Left colon (tissue), 2 donors: ENCODE measurements around the gene MGAT1. TPM values are rescaled to one million over a fixed set of nuclear protein-coding genes. Genes with fewer than 3 reads are reported as not detected.

ENCODE experiments used
- ATAC-seq: fragments of 200-7000 bp; cut with Tn5 transposase; one replicate; pipeline ENCODE4 v1.9.1; 2020; ENCODE audit warnings: mild to moderate bottlenecking, moderate library complexity
- DNase-seq, 2 donors: peaks; one replicate each; pipeline ENCODE4 v3.0.0-alpha.2; 2020
- intact Hi-C, 2 donors: fragments of 100-400 bp; cut with DNase I in 1 of 2; cut with micrococcal nuclease in 1 of 2; formaldehyde crosslinking; loops; one replicate each; pipeline versions ENCODE4 v1.11.2 to v1.14.0; 2022; cut with DNase I, micrococcal nuclease
- total RNA-seq, 2 donors: library from RNA; stranded (reverse); fragmentation: NEBNext Ultra II Directional; extraction: Animal tissue kit (Norgen Biotek cat#: 25700); gene quantifications; one replicate each; pipeline ENCODE4 v1.2.1, GENCODE V29; 2021
- donor health status: DM: no; HTN: no; CAD: no.
- donor health status: DM: yes; HTN: yes; CAD: no.

MGAT1 gene
- total RNA-seq, 2 donors from 2014 or later, result 85.6 to 101 TPM

DNA sequence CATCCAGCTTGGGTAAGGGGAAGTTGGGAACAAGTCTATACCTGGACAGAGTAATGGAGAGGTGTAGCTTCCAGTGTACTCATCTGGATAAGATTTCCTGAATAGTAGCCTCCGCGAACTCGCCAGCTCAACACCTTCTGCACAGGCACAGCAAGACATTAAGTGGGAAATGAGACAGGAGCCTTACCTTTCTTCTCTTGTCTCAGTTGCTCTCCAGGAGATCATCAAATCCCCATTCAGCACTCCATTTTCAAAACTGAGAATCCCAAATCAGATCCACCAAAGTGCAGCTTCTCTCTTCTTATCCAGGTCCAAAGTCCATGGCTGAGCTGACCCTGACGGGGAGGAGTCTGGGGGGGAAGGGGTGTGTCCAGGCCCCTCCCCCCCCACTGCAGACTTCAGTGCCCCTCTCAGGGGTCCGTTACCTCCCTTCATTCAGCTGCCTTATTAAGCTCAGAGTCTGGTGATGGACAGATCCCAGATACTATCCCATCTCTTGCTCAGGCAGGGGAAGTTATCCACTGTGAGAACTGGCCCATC, 5.9 kb upstream of the MGAT1 start:
- DNase-seq, result peak; percentile 21 to 24
- ATAC-seq, result no peak
- intact Hi-C loops, result no loop called here

DNA sequence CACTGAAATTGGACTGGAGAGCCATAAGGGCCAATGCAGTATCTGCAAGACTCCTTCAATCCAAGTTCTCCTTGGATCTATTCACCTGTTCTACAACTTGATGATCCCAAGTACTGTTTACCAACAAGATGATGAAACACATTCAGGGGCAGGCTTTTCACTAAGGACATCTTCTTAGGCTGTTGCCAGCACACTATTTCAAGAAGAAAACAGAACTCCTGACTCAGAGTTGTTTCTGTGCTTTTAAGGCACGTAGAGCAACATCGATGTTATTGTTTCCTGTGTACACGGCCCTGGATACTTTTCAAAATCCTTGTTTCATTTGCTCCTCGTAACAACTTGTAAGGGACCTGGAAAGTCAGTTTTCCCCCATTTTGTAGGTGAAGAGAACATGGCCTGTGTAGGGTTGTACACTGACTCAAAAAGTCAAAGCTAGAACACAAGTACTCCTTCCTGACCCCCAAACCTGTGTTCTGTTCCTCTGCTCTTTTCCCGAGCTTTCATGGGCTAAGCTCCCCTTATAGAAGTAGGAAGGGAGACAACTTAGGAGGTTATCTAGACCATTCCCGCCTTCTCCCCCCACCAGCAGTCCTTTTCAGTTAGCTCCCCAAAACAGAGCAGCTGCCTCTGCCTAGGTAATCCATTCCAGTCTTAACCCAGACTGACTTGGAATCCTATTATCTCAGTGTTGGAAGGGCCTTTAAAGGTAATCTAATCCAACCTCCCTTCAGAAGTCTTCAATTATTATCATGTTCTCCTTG, 5.2 kb upstream of the MGAT1 start:
- ATAC-seq (no peak), DNase-seq (peak in 1 of 2 donors; percentile 2)
- intact Hi-C loops, result no loop called here

GRCh38 chr5:180807046-180807445, 4.4 kb upstream of the MGAT1 start:
- intact Hi-C loops, result no loop called here
- no peak for ATAC-seq

DNA sequence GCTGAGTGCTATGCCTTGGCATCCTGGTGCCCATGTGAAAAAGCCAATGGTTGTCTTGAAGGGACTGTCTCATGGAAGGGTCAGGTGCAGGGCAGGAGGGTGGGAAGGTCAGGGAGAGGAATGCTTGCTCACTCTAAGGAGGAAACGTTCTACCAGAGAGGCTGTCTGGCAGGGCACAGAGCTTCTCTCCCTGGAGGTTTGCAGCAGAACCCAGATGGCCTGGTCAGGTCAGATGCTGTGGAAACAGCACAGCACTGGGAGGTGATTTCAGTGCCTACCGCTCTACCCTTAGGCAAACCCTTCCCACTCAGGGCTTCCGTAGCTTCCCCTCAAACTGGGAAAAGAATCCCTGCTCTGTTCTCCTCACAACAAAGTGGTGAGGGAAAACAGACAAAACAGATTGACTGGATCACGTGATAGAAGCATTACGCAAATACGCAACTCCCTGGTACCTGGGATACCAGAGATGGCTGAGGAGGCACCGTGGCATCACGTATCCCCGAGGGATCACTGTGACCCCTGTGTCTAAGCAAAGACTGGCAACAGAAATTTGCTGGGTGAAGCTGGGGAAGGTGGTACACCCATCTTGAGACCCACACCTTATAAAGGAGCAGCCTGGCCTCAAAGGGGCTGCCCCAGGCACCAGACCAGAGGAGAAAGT, 3.9 kb upstream of the MGAT1 start:
- intact Hi-C loops, result no loop called here
- no peak for DNase-seq
- no peak for ATAC-seq

More at GRCh38 chr5:180807046-180807445, 4.4 kb upstream of the MGAT1 start:
- no peak for DNase-seq

- DNase-seq, result no peak
- intact Hi-C loops, result no loop called here
- ATAC-seq, result no peak
Observed at GRCh38 chr5:180804129-180804618, 1.6 kb upstream of the MGAT1 start.

GRCh38 chr5:180803181-180804128, 849 bp upstream of the MGAT1 start:
- intact Hi-C loops, result no loop called here
- ATAC-seq, result peak; percentile 7
- DNase-seq, result peak; percentile 76 to 86

GRCh38 chr5:180801596-180802324, 846 bp downstream of the MGAT1 start:
- intact Hi-C loops, result no loop called here
- peak; percentile 33 for ATAC-seq
- no peak for DNase-seq

DNA sequence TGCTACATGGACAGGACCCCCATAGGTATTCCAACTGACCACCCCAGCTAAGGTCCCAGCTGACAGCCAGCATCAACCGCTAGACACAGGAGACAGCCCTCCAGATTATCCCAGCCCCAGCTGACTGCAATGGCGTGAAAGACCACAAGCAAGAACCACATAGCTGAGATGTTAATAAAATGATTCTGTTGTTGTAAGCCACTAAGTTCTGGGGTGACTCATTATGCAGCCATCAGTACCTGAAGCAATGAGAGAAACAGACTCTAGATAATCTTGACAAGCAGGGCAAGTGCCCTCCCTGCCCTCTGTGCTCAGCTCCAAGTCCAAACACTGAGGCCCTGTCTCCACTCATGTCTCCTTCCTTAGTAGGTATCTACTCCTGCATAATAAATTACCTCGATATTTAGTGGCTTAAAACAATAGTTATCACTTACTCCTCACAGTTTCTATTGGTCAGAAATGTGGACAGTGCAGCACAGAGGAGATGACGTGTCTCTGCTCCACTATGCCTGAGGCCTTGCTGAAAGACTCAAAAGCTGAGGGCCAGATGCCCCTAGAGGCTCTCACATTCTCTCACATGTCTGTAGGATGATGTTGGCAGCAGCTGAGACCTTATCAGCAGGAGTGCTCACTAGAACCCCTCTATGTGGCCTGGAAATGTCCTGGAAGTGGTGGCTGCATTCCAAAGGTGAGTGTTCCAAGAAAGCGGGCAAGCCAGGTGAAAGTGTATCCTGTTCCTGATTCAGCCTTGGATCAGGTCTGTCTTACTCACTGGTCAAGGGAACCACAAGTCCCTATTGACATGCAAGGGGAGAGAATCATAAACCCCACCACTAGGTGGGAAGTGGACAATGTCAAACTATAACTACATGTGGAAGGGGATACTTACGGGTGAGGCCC, 2.5 kb downstream of the MGAT1 start:
- intact Hi-C loops, result no loop called here
- DNase-seq, result no peak
- ATAC-seq, result no peak

DNA sequence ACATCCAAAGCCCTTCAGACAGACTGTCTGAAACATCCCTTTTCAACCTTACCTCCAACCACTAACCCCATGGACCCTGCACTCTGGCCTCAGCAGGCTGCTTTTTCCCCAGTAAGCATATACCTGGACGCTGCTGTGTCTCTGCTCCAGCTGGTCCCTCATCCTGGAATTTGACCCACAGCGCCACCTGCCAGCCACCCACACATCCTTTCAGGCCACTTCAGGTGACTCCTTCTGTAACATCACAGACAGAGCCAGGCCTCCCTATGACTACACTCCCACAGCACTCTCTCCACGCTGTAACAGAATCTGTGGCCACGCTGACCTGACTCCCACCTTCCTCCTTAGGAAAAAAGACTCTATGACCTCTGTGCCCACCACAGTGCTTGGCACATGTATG, 3.4 kb downstream of the MGAT1 start:
- peak in 1 of 2 donors; percentile 75 for DNase-seq
- intact Hi-C loops, result no loop called here
- peak; percentile 27 for ATAC-seq

- intact Hi-C loops, result no loop called here
- no peak for DNase-seq
- no peak for ATAC-seq
Observed at GRCh38 chr5:180798193-180798592, 4.4 kb downstream of the MGAT1 start.

GRCh38 chr5:180797256-180798192, 5.1 kb downstream of the MGAT1 start:
- intact Hi-C loops, result no loop called here
- ATAC-seq (no peak), DNase-seq (no peak)

- ATAC-seq (no peak), DNase-seq (no peak)
- intact Hi-C loops, result no loop called here
Observed at GRCh38 chr5:180795771-180796313, 6.8 kb downstream of the MGAT1 start.

DNA sequence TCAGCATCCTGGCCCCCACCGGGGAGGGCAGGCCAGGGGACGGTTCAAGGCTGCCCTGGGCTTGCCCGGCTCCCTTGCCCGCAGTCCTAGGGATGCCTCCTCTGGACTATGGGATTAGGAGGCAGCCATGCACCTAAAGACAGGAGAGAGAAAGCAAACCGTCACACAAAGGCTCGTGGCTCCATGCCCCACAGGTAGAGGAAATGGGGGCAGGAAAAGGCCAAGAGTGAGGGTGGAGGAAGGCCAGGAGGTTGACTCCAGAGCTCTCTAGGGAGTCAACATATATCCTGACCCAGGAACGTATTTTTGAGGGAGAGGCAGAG, 9.7 kb downstream of the MGAT1 start:
- DNase-seq (no peak), ATAC-seq (peak; percentile 9)
- intact Hi-C loops, result no loop called here

GRCh38 chr5:180792287-180792964, 10.2 kb downstream of the MGAT1 start:
- intact Hi-C loops, result no loop called here
- ATAC-seq (peak; percentile 8), DNase-seq (no peak)

- DNase-seq, result no peak
- intact Hi-C loops, result no loop called here
- peak; percentile 33 for ATAC-seq
Observed at GRCh38 chr5:180791611-180792213, 10.9 kb downstream of the MGAT1 start.
